Placental epithelial cell (primary cell): ENCODE results near the gene TMA7. TPM values are rescaled to one million over a fixed set of nuclear protein-coding genes. Genes with fewer than 3 reads are reported as not detected.

Experiments
- total RNA-seq: library from RNA; depleted of rRNA; stranded (reverse); fragments of >200 nt; gene quantifications from 2 replicates; pipeline ENCODE4 v1.2.3, GENCODE V29; 2012

Gene TMA7
- 123 and 182 TPM in 2 replicates for total RNA-seq

GRCh38 chr3:48439820-48440589, at the start of gene TMA7, which contains the start of gene CCDC51:
Gene TMA7, plus strand, starts transcription at chr3:48440257. Its CDS starts 40 bp downstream, at chr3:48440297.
Gene CCDC51, minus strand, starts transcription at chr3:48440119. Its CDS starts 4,991 bp downstream, at chr3:48435128.

GRCh38 chr3:48429960-48430707, 9.9 kb upstream of the TMA7 start, which contains the start of gene PLXNB1:
Gene PLXNB1, minus strand, starts transcription at chr3:48430086. Its CDS starts 5,475 bp downstream, at chr3:48424611.

DNA sequence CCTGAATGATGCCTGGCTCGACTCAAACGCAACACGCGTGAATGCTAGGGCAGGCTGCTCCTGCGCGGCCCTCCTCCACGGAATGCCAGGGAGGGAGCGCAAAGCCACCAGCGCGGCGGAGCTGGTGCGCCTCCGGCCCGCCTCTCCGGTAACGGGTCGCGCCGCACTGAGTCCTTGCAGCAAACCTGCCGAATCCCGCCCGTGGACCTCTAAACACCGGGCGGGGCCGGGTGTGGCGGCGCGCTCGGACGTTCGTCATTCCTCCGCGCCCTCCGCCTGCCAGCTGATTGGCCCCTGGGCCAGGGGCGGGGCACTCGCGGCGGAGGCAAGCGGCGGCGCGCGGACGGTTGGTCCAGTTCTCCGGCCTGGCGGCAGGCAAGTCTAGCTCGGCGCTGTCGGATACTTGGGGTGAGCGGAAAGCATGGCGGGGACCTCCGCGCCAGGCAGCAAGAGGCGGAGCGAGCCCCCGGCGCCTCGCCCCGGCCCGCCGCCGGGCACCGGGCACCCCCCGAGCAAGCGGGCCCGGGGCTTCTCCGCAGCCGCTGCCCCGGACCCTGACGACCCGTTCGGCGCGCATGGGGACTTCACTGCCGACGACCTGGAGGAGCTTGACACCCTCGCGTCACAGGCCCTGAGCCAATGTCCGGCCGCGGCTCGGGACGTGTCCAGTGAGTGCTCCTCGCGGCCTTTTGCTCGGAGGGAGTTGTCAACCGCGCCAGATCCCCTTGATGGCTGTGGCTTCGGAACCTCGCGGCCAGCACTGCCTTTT, 6.6 kb downstream of the TMA7 start, which contains the start of gene ATRIP:
Gene ATRIP, plus strand, starts transcription at position 313 of the 769 bp plus-strand sequence. Its CDS starts 109 bp downstream, at position 422.

Other genes with a start within 250 kb of the TMA7 start
- gene CAMP, start 216.8 kb upstream of the TMA7 start, total RNA-seq, result not detected in 2 replicates
- 1.5 and 3.9 TPM in 2 replicates for gene ZNF589, start 199.2 kb upstream of the TMA7 start, total RNA-seq
- gene NME6, start 138.9 kb upstream of the TMA7 start, total RNA-seq, result 48.5 and 49.5 TPM in 2 replicates
- gene SPINK8, start 106.6 kb upstream of the TMA7 start, total RNA-seq, result not detected in 2 replicates
- under 0.01 TPM in 1 of 2 replicates, not detected in the other for gene FBXW12, start 68.0 kb upstream of the TMA7 start, total RNA-seq
- gene PLXNB1, start 10.2 kb upstream of the TMA7 start, total RNA-seq, result 52.4 and 100 TPM in 2 replicates
- 20.4 and 28.6 TPM in 2 replicates for gene CCDC51, start 138 bp upstream of the TMA7 start, total RNA-seq
- 5.7 and 7.1 TPM in 2 replicates for gene ATRIP, start 6.5 kb downstream of the TMA7 start, total RNA-seq
- 93.0 and 94.6 TPM in 2 replicates for gene SHISA5, start 63.9 kb downstream of the TMA7 start, total RNA-seq
- 87.2 and 116 TPM in 2 replicates for gene PFKFB4, start 116.5 kb downstream of the TMA7 start, total RNA-seq
- 61.6 and 106 TPM in 2 replicates for gene UCN2, start 123.5 kb downstream of the TMA7 start, total RNA-seq
- 678 and 886 TPM in 2 replicates for gene COL7A1, start 155.1 kb downstream of the TMA7 start, total RNA-seq
- 380 and 765 TPM in 2 replicates for gene UQCRC1, start 169.4 kb downstream of the TMA7 start, total RNA-seq
- 0.39 TPM in 1 of 2 replicates, not detected in the other for gene TMEM89, start 181.5 kb downstream of the TMA7 start, total RNA-seq
- 44.0 and 52.7 TPM in 2 replicates for gene SLC26A6, start 195.2 kb downstream of the TMA7 start, total RNA-seq
- gene CELSR3, start 222.6 kb downstream of the TMA7 start, total RNA-seq, result 1.6 and 2.4 TPM in 2 replicates
- gene NCKIPSD, start 245.7 kb downstream of the TMA7 start, total RNA-seq, result 11.4 and 15.3 TPM in 2 replicates